HG03039 (cell line): ENCODE data around the gene POLD4.

ENCODE experiments used
- ATAC-seq: cut with Tn5 transposase; IDR thresholded peaks from one replicate; pipeline ENCODE4 v1.9.1; 2021; ENCODE audit warnings: mild to moderate bottlenecking, moderate library complexity; ENCODE audit not compliant: unreplicated experiment

The POLD4 gene

GRCh38 chr11:67303132-67303834, 50.1 kb downstream of the POLD4 start, which contains the start of gene SSH3:
Gene SSH3, plus strand, starts transcription at chr11:67303530. Its CDS starts 96 bp downstream, at chr11:67303626.
- ATAC-seq = no peak

- ATAC-seq = no peak
Measured at GRCh38 chr11:67302571-67303131, 50.7 kb downstream of the POLD4 start.

- ATAC-seq = no peak
Measured at GRCh38 chr11:67301951-67302516, 51.3 kb downstream of the POLD4 start.

GRCh38 chr11:67301313-67301921, 51.9 kb downstream of the POLD4 start:
- ATAC-seq = no peak
